Tibial artery (tissue), 4 donors: ENCODE results near the gene UGT1A10.

ENCODE experiments used
- DNase-seq, 2 donors: peaks; one replicate each; pipeline ENCODE4 v3.0.0-alpha.2; 2019
- H3K27ac ChIP-seq, 2 donors: fragments of 200-600 bp; sonication (generic) in 1 of 2; 1 replicate in 1 of 2; 2 replicates in 1 of 2; pipeline ENCODE4 v1.5.1; 2018 to 2019; ENCODE audit warnings: mild to moderate bottlenecking in 1 of 2
- H3K27me3 ChIP-seq, 2 donors: fragments of 200-600 bp; sonication (generic) in 1 of 2; one replicate each; pipeline versions ENCODE4 v1.5.1 to v1.6.0; 2016 to 2019
- H3K36me3 ChIP-seq, 3 donors: fragments of 200-600 bp; sonication (generic) in 2 of 3; one replicate each; pipeline ENCODE4 v1.5.1; 2016 to 2019; ENCODE audit warnings: mild to moderate bottlenecking in 2 of 3
- H3K4me1 ChIP-seq, 4 donors: fragments of 200-600 bp; sonication (generic) in 2 of 4; 1 replicate in 3 of 4; 2 replicates in 1 of 4; pipeline ENCODE4 v1.5.1; 2016 to 2019
- H3K4me3 ChIP-seq, 2 donors: fragments of 200-600 bp; sonication (generic) in 1 of 2; 1 replicate in 1 of 2; 2 replicates in 1 of 2; pipeline ENCODE4 v1.5.1; 2018 to 2019; ENCODE audit warnings: mild to moderate bottlenecking in 2 of 2
- H3K9me3 ChIP-seq, 3 donors: fragments of 200-600 bp; sonication (generic) in 1 of 3; one replicate each; pipeline ENCODE4 v1.5.1; 2016 to 2019
- CTCF ChIP-seq, 2 experiments: fragments of 200-600 bp in 1 of 2; fragments of 450-650 bp in 1 of 2; IDR thresholded peaks; one replicate each; pipeline ENCODE4 v1.5.1; 2017 to 2019; ENCODE audit warnings: antibody characterized with exemption in 2 of 2, mild to moderate bottlenecking in 1 of 2, moderate library complexity in 1 of 2
- intact Hi-C: fragments of 100-400 bp; cut with DNase I; formaldehyde crosslinking; loops from one replicate; pipeline ENCODE4 v1.15.0; 2023; ENCODE audit warnings: low total_unique reads

The UGT1A10 gene

GRCh38 chr2:233673896-233674295 lies 37.6 kb downstream of the UGT1A10 start:
- no peak for DNase-seq
- H3K4me3 ChIP-seq, result no peak overlapping the region
- no peak overlapping the region for H3K27ac ChIP-seq
- H3K4me1 ChIP-seq, result no peaks in the 10 kb centered on the region
- TF ChIP-seq CTCF (IDR thresholded peaks at IDR 0.05), result no peak
- intact Hi-C loops, result no loop called here
- H3K27me3 ChIP-seq, result no peaks in the 10 kb centered on the region
- H3K36me3 ChIP-seq, result no peaks in the 10 kb centered on the region
- no peaks in the 10 kb centered on the region for H3K9me3 ChIP-seq

GRCh38 chr2:233674314-233674713 lies 38.1 kb downstream of the UGT1A10 start:
- H3K9me3 ChIP-seq, result no peaks in the 10 kb centered on the region
- no peak overlapping the region for H3K4me3 ChIP-seq
- H3K27me3 ChIP-seq, result no peaks in the 10 kb centered on the region
- no peak for DNase-seq
- no peak for TF ChIP-seq CTCF (IDR thresholded peaks at IDR 0.05)
- H3K4me1 ChIP-seq, result no peaks in the 10 kb centered on the region
- intact Hi-C loops, result no loop called here
- H3K36me3 ChIP-seq, result no peaks in the 10 kb centered on the region
- no peak overlapping the region for H3K27ac ChIP-seq

- Histone ChIP-seq H3K9me3 (no peaks in the 10 kb centered on the region), H3K27ac (no peak overlapping the region), H3K27me3 (no peaks in the 10 kb centered on the region), H3K36me3 (no peaks in the 10 kb centered on the region), H3K4me1 (no peaks in the 10 kb centered on the region), H3K4me3 (no peak overlapping the region)
- DNase-seq, result no peak
- TF ChIP-seq CTCF (IDR thresholded peaks at IDR 0.05), result no peak
- intact Hi-C loops, result no loop called here
Observed at GRCh38 chr2:233674995-233675394, 38.7 kb downstream of the UGT1A10 start.

GRCh38 chr2:233676046-233676445 lies 39.8 kb downstream of the UGT1A10 start:
- intact Hi-C loops, result no loop called here
- no peak for TF ChIP-seq CTCF (IDR thresholded peaks at IDR 0.05)
- H3K9me3 ChIP-seq, result no peaks in the 10 kb centered on the region
- H3K4me3 ChIP-seq, result no peak overlapping the region
- H3K4me1 ChIP-seq, result no peaks in the 10 kb centered on the region
- no peaks in the 10 kb centered on the region for H3K36me3 ChIP-seq
- H3K27ac ChIP-seq, result no peak overlapping the region
- H3K27me3 ChIP-seq, result no peaks in the 10 kb centered on the region
- no peak for DNase-seq

GRCh38 chr2:233679196-233679595 lies 42.9 kb downstream of the UGT1A10 start:
- Histone ChIP-seq H3K27ac (no peak overlapping the region), H3K9me3 (no peaks in the 10 kb centered on the region), H3K4me3 (no peak overlapping the region), H3K27me3 (no peaks in the 10 kb centered on the region), H3K36me3 (no peaks in the 10 kb centered on the region), H3K4me1 (no peaks in the 10 kb centered on the region)
- no peak for TF ChIP-seq CTCF (IDR thresholded peaks at IDR 0.05)
- intact Hi-C loops, result no loop called here
- no peak for DNase-seq

- H3K27me3 ChIP-seq, result no peaks in the 10 kb centered on the region
- no peak overlapping the region for H3K27ac ChIP-seq
- no peak for DNase-seq
- H3K36me3 ChIP-seq, result no peaks in the 10 kb centered on the region
- H3K4me1 ChIP-seq, result no peaks in the 10 kb centered on the region
- intact Hi-C loops, result no loop called here
- H3K9me3 ChIP-seq, result no peaks in the 10 kb centered on the region
- no peak overlapping the region for H3K4me3 ChIP-seq
- TF ChIP-seq CTCF (IDR thresholded peaks at IDR 0.05), result no peak
Observed at GRCh38 chr2:233680361-233681045, 44.3 kb downstream of the UGT1A10 start.
